MM.1S (cell line): ENCODE measurements around the gene SLC33A1.

Experiments
- DNase-seq: peaks from one replicate; pipeline ENCODE4 v3.0.0-alpha.2; 2015
- H2AFZ ChIP-seq: fragments of 300-600 bp; sonication (generic); 2 replicates; pipeline ENCODE4 v1.6.0; 2016; ENCODE audit warnings: antibody characterized with exemption, low read length
- H3F3A ChIP-seq: fragments of 300-600 bp; sonication (generic); 2 replicates; pipeline ENCODE4 v1.6.1; 2016; ENCODE audit warnings: mild to moderate bottlenecking, antibody characterized with exemption, low read length, moderate library complexity, mixed read lengths; ENCODE audit not compliant: insufficient read depth
- H3K27ac ChIP-seq: fragments of 300-600 bp; sonication (generic); 2 replicates; pipeline ENCODE4 v1.5.1; 2016; ENCODE audit warnings: mild to moderate bottlenecking, low read length
- H3K27me3 ChIP-seq: fragments of 300-600 bp; sonication (generic); replicated peaks from 2 replicates; pipeline ENCODE4 v1.6.0; 2016; ENCODE audit warnings: low read length; ENCODE audit not compliant: insufficient read depth
- H3K36me3 ChIP-seq: fragments of 300-600 bp; sonication (generic); replicated peaks from 2 replicates; pipeline ENCODE4 v1.6.1; 2016; ENCODE audit warnings: mild to moderate bottlenecking, low read length, mixed read lengths; ENCODE audit not compliant: insufficient read depth
- H3K4me1 ChIP-seq: fragments of 300-600 bp; sonication (generic); 2 replicates; pipeline ENCODE4 v1.6.1; 2016; ENCODE audit warnings: low read length, mixed read lengths
- H3K4me2 ChIP-seq: fragments of 300-600 bp; sonication (generic); 2 replicates; pipeline ENCODE4 v1.6.0; 2016; ENCODE audit warnings: low read depth, low read length
- H3K4me3 ChIP-seq: fragments of 300-600 bp; sonication (generic); 2 replicates; pipeline ENCODE4 v1.5.1; 2016; ENCODE audit warnings: low read length, mixed read lengths
- H3K79me2 ChIP-seq: fragments of 300-600 bp; sonication (generic); 2 replicates; pipeline ENCODE4 v1.6.1; 2016; ENCODE audit warnings: mixed run types, low read length, mixed read lengths
- H3K9ac ChIP-seq: fragments of 300-600 bp; sonication (generic); 2 replicates; pipeline ENCODE4 v1.6.1; 2016; ENCODE audit warnings: low read length, mixed read lengths
- H3K9me2 ChIP-seq: fragments of 300-600 bp; sonication (generic); replicated peaks from 2 replicates; pipeline ENCODE4 v1.6.1; 2016; ENCODE audit warnings: mild to moderate bottlenecking, low read length, mixed read lengths; ENCODE audit not compliant: insufficient read depth
- H3K9me3 ChIP-seq: fragments of 300-600 bp; sonication (generic); replicated peaks from 2 replicates; pipeline ENCODE4 v1.6.1; 2016; ENCODE audit warnings: mild to moderate bottlenecking, low read length, mixed read lengths; ENCODE audit not compliant: insufficient read depth
- H4K20me1 ChIP-seq: fragments of 300-600 bp; sonication (generic); 2 replicates; pipeline ENCODE4 v1.6.1; 2016; ENCODE audit warnings: mild to moderate bottlenecking, low read length, moderate library complexity, mixed read lengths; ENCODE audit not compliant: insufficient read depth
- EZH2 ChIP-seq: fragments of 300-600 bp; sonication (generic); optimal IDR thresholded peaks from 2 replicates; pipeline ENCODE3; 2017; ENCODE audit warnings: low read depth, mild to moderate bottlenecking, antibody characterized with exemption, low read length, mixed read lengths
- EZH2phosphoT487 ChIP-seq: fragments of 300-600 bp; sonication (generic); IDR thresholded peaks from 2 replicates; pipeline ENCODE4 v1.6.1; 2018; ENCODE audit warnings: antibody characterized with exemption, low read length
- TF ChIP-seq, protein P1 (sequence below): fragments of 300-600 bp; sonication (generic); IDR thresholded peaks from 2 replicates; pipeline ENCODE4 v1.5.1; 2016; ENCODE audit warnings: antibody characterized with exemption, low read length, mixed read lengths

SLC33A1 gene

GRCh38 chr3:155854141-155854940, at the start of gene SLC33A1:
Gene SLC33A1 (minus strand): TSS chr3:155854427. CDS start chr3:155853997, 430 bp downstream.
- Histone ChIP-seq H3F3A (peaks cover 22% of the 10 kb centered on the region), H3K9me3 (no peaks in the 10 kb centered on the region), H3K79me2 (peaks cover 45% of the 10 kb centered on the region), H2AFZ (peak within 1 kb of the TSS; percentile 76), H3K9me2 (no peaks in the 10 kb centered on the region), H3K4me1 (peaks cover 15% of the 10 kb centered on the region), H3K27ac (peak within 1 kb of the TSS; percentile 81), H3K4me3 (peak within 1 kb of the TSS; percentile 82), H3K36me3 (0 out of 2 replicates have a peak, but pooled peaks cover 3% of the 10 kb centered on the region), H3K27me3 (no peaks in the 10 kb centered on the region), H3K4me2 (peak within 1 kb of the TSS; percentile 92), H4K20me1 (0 out of 2 replicates have a peak, but pooled peaks cover 6% of the 10 kb centered on the region), H3K9ac (peak within 1 kb of the TSS; percentile 81)
- TF ChIP-seq, protein P1, sequence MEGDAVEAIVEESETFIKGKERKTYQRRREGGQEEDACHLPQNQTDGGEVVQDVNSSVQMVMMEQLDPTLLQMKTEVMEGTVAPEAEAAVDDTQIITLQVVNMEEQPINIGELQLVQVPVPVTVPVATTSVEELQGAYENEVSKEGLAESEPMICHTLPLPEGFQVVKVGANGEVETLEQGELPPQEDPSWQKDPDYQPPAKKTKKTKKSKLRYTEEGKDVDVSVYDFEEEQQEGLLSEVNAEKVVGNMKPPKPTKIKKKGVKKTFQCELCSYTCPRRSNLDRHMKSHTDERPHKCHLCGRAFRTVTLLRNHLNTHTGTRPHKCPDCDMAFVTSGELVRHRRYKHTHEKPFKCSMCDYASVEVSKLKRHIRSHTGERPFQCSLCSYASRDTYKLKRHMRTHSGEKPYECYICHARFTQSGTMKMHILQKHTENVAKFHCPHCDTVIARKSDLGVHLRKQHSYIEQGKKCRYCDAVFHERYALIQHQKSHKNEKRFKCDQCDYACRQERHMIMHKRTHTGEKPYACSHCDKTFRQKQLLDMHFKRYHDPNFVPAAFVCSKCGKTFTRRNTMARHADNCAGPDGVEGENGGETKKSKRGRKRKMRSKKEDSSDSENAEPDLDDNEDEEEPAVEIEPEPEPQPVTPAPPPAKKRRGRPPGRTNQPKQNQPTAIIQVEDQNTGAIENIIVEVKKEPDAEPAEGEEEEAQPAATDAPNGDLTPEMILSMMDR = no peak
- TF ChIP-seq EZH2 = no peak
- TF ChIP-seq EZH2phosphoT487 = no peak
- DNase-seq = peak; percentile 100

DNA sequence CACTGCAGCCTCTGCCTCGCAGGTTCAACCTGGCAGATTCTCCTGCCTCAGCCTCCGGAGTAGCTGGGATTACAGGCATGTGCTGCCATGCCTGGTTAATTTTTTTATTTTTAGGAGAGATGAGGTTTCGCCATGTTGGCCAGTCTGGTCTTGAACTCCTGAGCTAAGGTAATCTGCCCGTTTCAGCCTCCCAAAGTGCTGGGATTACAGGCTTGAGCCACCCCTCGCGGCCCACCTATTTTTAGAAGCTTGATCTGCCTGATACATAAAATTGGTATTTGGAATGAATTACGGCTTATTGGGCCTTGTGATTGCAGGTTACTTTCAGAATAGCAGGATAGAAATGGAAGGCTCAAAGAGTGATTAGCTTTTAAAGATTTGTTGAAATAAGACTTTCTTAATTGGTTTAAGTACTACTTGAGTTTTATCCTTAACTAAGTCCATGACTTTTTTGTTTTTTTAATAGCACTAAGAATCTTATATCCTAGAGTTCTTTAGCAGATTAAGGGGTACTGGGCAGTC, 41.2 kb upstream of the SLC33A1 start:
- Histone ChIP-seq H3F3A (no peaks in the 10 kb centered on the region), H3K36me3 (peaks cover 13% of the 10 kb centered on the region), H4K20me1 (peaks cover 14% of the 10 kb centered on the region; the same call in 1 of the 2 replicates), H3K9me3 (no peaks in the 10 kb centered on the region), H3K27me3 (no peaks in the 10 kb centered on the region), H3K79me2 (peaks cover 61% of the 10 kb centered on the region), H3K4me1 (no peaks in the 10 kb centered on the region), H3K27ac (no peak overlapping the region), H2AFZ (no peak overlapping the region), H3K9me2 (no peaks in the 10 kb centered on the region), H3K4me2 (no peak overlapping the region), H3K9ac (no peak overlapping the region), H3K4me3 (no peak overlapping the region)
- TF ChIP-seq EZH2 (no peak), EZH2phosphoT487 (no peak)
- TF ChIP-seq, protein P1 = no peak
- DNase-seq = no peak

DNA sequence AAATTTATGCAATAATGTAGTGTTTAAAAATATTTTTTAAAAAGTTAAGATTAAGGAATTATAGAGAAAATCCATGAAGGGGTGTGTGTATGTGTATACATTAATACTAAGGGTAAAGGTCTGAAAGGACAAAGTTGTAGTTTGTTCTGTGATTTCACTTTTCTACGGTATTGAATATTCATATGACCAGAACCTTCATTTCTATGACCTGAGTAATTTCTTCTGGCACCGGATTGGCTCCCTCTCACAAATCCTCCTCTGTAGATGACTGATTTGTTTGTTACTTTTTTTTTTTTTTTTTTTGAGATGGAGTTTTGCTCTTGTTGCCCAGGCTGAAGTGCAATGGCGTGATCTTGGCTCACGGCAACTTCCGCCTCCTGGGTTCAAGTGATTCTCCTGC, 37.1 kb upstream of the SLC33A1 start:
- peaks cover 90% of the 10 kb centered on the region for H3K79me2 ChIP-seq
- H3K4me1 ChIP-seq = no peaks in the 10 kb centered on the region
- no peaks in the 10 kb centered on the region for H3K9me2 ChIP-seq
- H2AFZ ChIP-seq = no peak overlapping the region
- H3K36me3 ChIP-seq = no peaks in the 10 kb centered on the region; the same call in 1 of the 2 replicates
- H3F3A ChIP-seq = no peaks in the 10 kb centered on the region
- TF ChIP-seq, protein P1 = no peak
- no peak for TF ChIP-seq EZH2
- TF ChIP-seq EZH2phosphoT487 = no peak
- no peaks in the 10 kb centered on the region for H3K9me3 ChIP-seq
- no peak overlapping the region for H3K9ac ChIP-seq
- no peak overlapping the region for H3K4me2 ChIP-seq
- peaks cover 34% of the 10 kb centered on the region for H4K20me1 ChIP-seq
- DNase-seq = no peak
- no peaks in the 10 kb centered on the region for H3K27me3 ChIP-seq
- no peak overlapping the region for H3K27ac ChIP-seq
- no peak overlapping the region for H3K4me3 ChIP-seq
